Measurements from ENCODE around the gene CACNA1D.

CACNA1D gene

DNA sequence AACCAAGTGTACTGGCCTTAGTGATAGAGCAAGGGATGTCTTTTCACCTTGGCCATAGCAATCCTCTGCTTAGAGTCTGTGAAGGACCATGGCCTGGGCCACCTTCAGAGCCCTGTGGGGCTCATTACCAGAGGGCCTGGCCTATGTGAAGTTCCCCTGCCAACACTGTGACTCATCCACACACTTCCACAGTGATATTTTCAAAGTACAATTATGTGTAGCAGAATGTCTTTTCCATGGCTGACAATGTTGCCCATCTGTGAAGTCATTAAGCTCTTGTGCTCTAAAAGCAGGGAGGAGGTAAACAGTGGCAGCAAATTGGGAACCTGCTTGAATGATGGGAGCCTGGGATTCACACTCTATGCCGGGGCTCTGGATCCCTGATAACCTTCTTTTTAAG lies 12.2 kb upstream of the CACNA1D start:
- H3K36me3 ChIP-seq (ENCODE audit: insufficient read depth, low read length): no peaks in the 10 kb centered on the region
- H3K79me2 ChIP-seq (ENCODE audit: control insufficient read depth, insufficient read depth, low read length, unreplicated experiment): no peaks in the 10 kb centered on the region
- H3K27ac ChIP-seq (ENCODE audit: low read depth, low read length): no peak overlapping the region
- H3K27me3 ChIP-seq (ENCODE audit: insufficient read depth, low read length): peaks cover 20% of the 10 kb centered on the region
- no peak overlapping the region for H2AFZ ChIP-seq (ENCODE audit: low read length, unreplicated experiment)
- no peaks in the 10 kb centered on the region for H3K4me1 ChIP-seq (ENCODE audit: control insufficient read depth, insufficient read depth, low read length, unreplicated experiment)
- no peak overlapping the region for H3K4me3 ChIP-seq (ENCODE audit: low read depth, low read length)

DNA sequence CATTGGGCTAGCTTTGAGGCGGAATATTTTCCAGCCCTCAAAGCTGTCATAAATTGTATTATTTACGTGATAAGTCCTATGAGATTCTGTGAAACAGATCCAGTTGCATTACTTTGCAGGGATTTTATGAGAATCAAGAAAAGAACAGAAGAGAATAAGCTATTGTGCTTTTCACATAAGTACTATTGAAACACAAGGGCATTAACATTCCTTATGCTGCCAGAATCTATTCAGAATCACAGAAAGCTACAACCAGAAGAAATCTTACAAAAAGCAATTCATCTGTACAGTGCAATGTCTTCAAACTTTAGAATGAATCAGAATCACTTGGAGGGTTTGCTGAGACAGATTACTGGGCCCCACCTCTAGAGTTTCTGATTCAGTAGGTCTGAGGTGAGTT lies 10.6 kb upstream of the CACNA1D start:
- Histone ChIP-seq H3K27me3 (ENCODE audit: insufficient read depth, low read length) (peaks cover 30% of the 10 kb centered on the region), H3K4me3 (ENCODE audit: low read depth, low read length) (no peak overlapping the region), H2AFZ (ENCODE audit: low read length, unreplicated experiment) (no peak overlapping the region), H3K36me3 (ENCODE audit: insufficient read depth, low read length) (no peaks in the 10 kb centered on the region), H3K79me2 (ENCODE audit: control insufficient read depth, insufficient read depth, low read length, unreplicated experiment) (no peaks in the 10 kb centered on the region), H3K4me1 (ENCODE audit: control insufficient read depth, insufficient read depth, low read length, unreplicated experiment) (no peaks in the 10 kb centered on the region), H3K27ac (ENCODE audit: low read depth, low read length) (no peak overlapping the region)

DNA sequence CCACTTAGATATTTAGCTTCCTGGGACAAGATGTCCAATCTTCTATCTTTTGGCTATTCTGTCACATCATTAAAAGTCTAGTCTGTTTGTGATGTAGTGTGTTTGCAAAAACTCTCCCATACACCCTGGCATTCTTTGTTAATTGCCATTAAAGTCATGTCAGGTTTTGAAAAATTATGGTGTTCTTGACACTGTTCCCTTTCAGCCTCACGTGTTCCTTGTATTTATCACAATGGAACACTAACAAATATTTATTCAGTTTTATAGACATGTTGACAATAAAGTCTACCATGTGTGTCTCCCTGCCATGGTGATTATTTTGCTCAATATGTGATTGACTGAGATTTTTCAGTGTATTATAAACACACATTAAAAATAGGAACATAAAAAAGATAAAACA lies 9.4 kb upstream of the CACNA1D start:
- Histone ChIP-seq H3K4me3 (ENCODE audit: low read depth, low read length) (no peak overlapping the region), H3K79me2 (ENCODE audit: control insufficient read depth, insufficient read depth, low read length, unreplicated experiment) (no peaks in the 10 kb centered on the region), H3K4me1 (ENCODE audit: control insufficient read depth, insufficient read depth, low read length, unreplicated experiment) (no peaks in the 10 kb centered on the region), H3K27me3 (ENCODE audit: insufficient read depth, low read length) (peaks cover 32% of the 10 kb centered on the region), H3K36me3 (ENCODE audit: insufficient read depth, low read length) (no peaks in the 10 kb centered on the region), H2AFZ (ENCODE audit: low read length, unreplicated experiment) (no peak overlapping the region), H3K27ac (ENCODE audit: low read depth, low read length) (no peak overlapping the region)

DNA sequence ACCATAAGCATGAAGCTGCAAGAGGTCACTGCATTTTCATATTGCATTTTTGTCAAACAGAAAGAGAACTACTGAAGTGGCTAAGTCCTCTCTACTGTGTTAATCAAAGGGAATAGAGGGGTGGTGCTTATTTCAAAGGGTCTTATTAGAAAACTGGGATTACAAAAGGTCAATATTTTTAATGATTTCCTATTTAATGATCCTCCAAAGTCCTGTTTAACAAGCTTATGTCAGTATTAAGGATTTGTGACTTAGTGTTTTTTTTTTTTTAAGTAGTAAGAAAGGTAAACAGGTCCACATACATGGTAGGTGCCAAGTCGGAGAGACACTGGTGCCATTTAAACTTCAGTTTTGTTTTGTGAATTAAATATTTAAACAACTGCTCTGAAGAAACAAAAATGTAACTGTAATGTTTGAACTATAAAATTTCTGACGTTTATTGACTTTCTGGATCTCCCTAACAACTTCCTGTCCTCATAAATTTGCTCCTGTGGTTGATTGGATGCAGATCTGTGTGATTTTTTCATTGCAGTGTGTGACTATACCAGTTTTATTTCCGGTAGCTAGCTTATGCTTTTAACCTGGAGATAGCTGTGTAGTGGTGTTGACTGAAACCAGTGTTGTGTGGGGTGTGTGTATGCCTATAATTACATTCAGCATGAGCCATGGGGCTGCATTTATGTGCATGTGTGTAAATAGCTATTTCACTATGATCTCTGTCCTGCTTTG lies 8.6 kb upstream of the CACNA1D start:
- H3K4me3 ChIP-seq (ENCODE audit: low read depth, low read length): no peak overlapping the region
- no peaks in the 10 kb centered on the region for H3K4me1 ChIP-seq (ENCODE audit: control insufficient read depth, insufficient read depth, low read length, unreplicated experiment)
- H2AFZ ChIP-seq (ENCODE audit: low read length, unreplicated experiment): no peak overlapping the region

DNA sequence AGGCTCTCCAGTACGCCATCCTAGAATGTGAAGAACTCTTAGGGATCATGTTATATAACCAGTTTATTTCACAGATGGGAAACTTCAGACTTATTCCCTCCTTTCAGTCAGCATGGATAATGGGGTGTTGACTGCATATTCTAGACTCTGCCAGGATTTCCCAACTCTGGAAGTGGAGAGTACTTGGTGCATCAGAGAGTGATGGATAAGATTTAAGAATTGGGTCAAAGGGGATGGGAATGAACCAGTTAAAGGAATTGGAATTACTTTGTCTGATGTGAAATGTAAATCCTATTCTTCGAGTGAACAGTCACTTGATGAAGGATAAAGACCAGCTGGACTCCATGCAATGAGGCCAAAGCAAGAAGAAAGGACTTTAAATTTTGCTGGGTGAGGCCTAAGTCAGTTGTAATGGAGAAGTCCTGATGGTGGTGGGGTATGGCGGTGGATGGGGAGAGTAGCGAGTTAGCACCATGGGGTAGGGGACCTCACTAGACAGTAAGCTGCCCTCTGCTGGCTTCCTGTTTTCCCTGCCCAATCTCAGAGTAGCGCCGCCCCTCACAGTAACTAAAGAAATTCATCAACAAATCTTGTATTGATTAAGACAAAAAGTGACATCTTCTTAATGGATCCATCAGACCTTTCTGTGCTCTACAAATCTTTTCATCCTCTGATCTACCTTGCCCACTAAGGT lies 7.3 kb upstream of the CACNA1D start:
- H3K27me3 ChIP-seq (ENCODE audit: insufficient read depth, low read length): peaks cover 48% of the 10 kb centered on the region

More for the DNA sequence above, 8.6 kb upstream of the CACNA1D start:
- Histone ChIP-seq H3K27ac (ENCODE audit: low read depth, low read length) (no peak overlapping the region), H3K79me2 (ENCODE audit: control insufficient read depth, insufficient read depth, low read length, unreplicated experiment) (no peaks in the 10 kb centered on the region), H3K27me3 (ENCODE audit: insufficient read depth, low read length) (peaks cover 38% of the 10 kb centered on the region), H3K36me3 (ENCODE audit: insufficient read depth, low read length) (no peaks in the 10 kb centered on the region)

DNA sequence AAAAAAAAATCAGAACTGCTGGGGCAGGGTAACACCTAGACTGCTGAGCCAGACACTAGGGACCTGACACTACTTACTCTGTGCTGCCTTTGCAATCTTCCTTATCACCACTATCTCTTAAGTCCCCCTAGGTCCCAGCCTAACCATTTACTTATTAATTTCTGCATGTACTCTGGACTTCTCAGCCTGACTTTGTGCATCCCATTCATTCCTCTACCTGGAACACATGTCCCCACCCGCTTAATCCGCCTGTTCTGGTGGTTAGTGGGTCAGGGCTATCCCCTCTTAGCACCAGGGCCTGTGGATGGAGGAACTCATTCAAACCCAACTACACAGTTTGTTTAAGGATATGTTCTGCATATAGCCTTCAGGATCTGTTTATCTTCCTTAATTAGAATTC lies 5.0 kb upstream of the CACNA1D start:
- Histone ChIP-seq H2AFZ (ENCODE audit: low read length, unreplicated experiment) (no peak overlapping the region), H3K36me3 (ENCODE audit: insufficient read depth, low read length) (no peaks in the 10 kb centered on the region), H3K4me3 (ENCODE audit: low read depth, low read length) (no peak overlapping the region), H3K27ac (ENCODE audit: low read depth, low read length) (no peak overlapping the region), H3K27me3 (ENCODE audit: insufficient read depth, low read length) (peaks cover 63% of the 10 kb centered on the region), H3K79me2 (ENCODE audit: control insufficient read depth, insufficient read depth, low read length, unreplicated experiment) (no peaks in the 10 kb centered on the region), H3K4me1 (ENCODE audit: control insufficient read depth, insufficient read depth, low read length, unreplicated experiment) (no peaks in the 10 kb centered on the region)

More for the DNA sequence above, 7.3 kb upstream of the CACNA1D start:
- Histone ChIP-seq H3K4me1 (ENCODE audit: control insufficient read depth, insufficient read depth, low read length, unreplicated experiment) (no peaks in the 10 kb centered on the region), H3K36me3 (ENCODE audit: insufficient read depth, low read length) (no peaks in the 10 kb centered on the region), H2AFZ (ENCODE audit: low read length, unreplicated experiment) (no peak overlapping the region), H3K79me2 (ENCODE audit: control insufficient read depth, insufficient read depth, low read length, unreplicated experiment) (no peaks in the 10 kb centered on the region), H3K27ac (ENCODE audit: low read depth, low read length) (no peak overlapping the region), H3K4me3 (ENCODE audit: low read depth, low read length) (no peak overlapping the region)

DNA sequence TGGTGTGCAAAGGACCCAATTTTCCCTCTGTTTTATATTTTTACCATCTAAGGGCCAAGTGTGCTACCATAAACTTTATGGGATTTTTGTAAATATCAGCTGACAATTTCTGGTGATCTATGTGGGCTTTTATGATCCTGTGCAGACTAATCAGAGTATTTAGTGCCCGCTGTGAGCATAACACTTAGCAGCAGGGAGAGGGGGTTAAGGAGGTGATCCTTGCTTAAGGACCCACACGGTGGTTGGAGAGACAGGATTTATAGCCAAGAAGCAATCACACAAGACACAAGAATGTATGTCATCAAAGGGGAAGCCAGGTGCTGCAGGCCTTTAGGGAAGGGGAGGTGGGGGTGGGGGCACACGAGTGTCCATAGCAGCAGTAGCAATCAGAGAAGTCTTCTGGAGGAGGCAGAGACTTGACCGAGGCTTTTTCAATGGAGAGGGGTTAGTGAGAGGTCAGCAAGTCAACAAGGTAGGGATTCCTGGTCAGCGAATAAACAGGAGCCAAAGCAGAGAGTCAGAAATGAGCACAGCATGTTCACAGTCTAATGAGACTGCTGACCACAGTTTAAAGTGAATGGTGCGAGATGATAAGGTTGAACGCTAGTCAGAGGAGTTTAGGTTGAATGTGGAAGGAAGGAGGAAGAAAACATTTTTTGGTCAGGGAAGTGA lies 4.5 kb upstream of the CACNA1D start:
- H3K36me3 ChIP-seq (ENCODE audit: insufficient read depth, low read length): no peaks in the 10 kb centered on the region
- H3K4me3 ChIP-seq (ENCODE audit: low read depth, low read length): no peak overlapping the region
- H3K27ac ChIP-seq (ENCODE audit: low read depth, low read length): no peak overlapping the region
- H3K79me2 ChIP-seq (ENCODE audit: control insufficient read depth, insufficient read depth, low read length, unreplicated experiment): no peaks in the 10 kb centered on the region
- no peak overlapping the region for H2AFZ ChIP-seq (ENCODE audit: low read length, unreplicated experiment)
- H3K4me1 ChIP-seq (ENCODE audit: control insufficient read depth, insufficient read depth, low read length, unreplicated experiment): no peaks in the 10 kb centered on the region
- peaks cover 62% of the 10 kb centered on the region for H3K27me3 ChIP-seq (ENCODE audit: insufficient read depth, low read length)

DNA sequence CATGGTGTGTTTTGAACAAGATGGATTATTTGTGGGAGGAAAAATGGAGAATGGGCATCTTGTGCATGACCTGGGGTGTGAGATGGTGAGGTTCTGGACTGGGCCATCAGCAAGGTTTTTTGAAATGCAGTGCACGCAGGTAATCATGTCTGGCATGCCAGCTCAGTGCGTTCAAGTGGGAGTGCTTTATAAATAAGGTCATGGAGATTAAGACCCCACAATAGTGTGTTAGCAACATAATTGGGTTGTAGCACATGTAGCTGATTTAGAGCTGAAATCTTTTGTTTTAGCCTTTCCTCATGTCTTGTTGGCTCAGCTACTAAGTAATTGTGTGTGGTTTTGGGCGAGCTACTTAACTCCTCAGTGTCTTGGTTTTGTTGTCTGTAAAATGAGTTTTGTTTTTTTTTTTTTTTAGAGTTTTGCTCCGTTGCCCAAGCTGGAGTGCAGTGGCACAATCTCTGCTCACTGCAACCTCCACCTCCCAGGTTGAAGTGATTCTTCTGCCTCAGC lies 3.9 kb upstream of the CACNA1D start:
- Histone ChIP-seq H3K36me3 (ENCODE audit: insufficient read depth, low read length) (no peaks in the 10 kb centered on the region), H3K4me3 (ENCODE audit: low read depth, low read length) (no peak overlapping the region), H3K27me3 (ENCODE audit: insufficient read depth, low read length) (peaks cover 63% of the 10 kb centered on the region), H2AFZ (ENCODE audit: low read length, unreplicated experiment) (no peak overlapping the region), H3K4me1 (ENCODE audit: control insufficient read depth, insufficient read depth, low read length, unreplicated experiment) (peaks cover 2% of the 10 kb centered on the region), H3K79me2 (ENCODE audit: control insufficient read depth, insufficient read depth, low read length, unreplicated experiment) (no peaks in the 10 kb centered on the region), H3K27ac (ENCODE audit: low read depth, low read length) (no peak overlapping the region)

DNA sequence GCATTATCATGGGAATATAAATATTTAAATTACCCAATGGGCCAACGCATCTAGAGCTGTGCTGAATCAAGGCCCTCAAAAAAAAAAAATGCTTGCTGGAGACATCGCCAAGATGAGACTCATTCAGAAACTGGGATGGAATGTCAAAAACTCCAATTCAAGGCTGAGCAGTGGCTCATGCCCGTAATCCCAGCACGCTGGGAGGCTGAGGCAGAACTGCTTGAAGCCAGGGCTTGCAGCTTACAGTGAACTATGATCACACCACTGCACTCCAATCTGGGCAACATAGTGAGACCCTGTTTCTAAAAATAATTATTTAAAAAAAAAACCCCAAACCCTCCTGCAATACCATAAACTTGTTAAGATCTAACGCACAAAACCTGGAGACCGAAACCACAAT lies 3.1 kb upstream of the CACNA1D start:
- Histone ChIP-seq H2AFZ (ENCODE audit: low read length, unreplicated experiment) (no peak overlapping the region), H3K27me3 (ENCODE audit: insufficient read depth, low read length) (peaks cover 71% of the 10 kb centered on the region), H3K36me3 (ENCODE audit: insufficient read depth, low read length) (no peaks in the 10 kb centered on the region), H3K27ac (ENCODE audit: low read depth, low read length) (no peak overlapping the region), H3K4me3 (ENCODE audit: low read depth, low read length) (no peak overlapping the region), H3K4me1 (ENCODE audit: control insufficient read depth, insufficient read depth, low read length, unreplicated experiment) (peaks cover 2% of the 10 kb centered on the region), H3K79me2 (ENCODE audit: control insufficient read depth, insufficient read depth, low read length, unreplicated experiment) (no peaks in the 10 kb centered on the region)

DNA sequence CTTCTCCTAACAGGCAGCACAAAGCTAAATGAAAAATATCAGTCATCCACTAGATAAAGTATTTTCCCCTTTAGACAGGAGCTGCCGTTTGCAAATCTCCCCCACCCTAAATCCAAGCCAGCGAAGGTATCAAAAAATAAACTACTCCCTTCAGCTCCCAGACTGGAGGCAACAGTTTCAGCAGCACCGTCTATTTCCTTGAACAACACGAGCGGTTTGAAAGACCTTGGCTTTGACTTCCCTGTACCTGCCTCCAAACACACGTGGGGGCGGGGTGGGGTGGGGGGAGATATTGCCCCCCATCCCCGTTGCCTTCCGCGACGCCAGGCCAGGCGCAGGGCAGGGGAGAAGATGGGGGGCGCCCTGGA lies 832 bp upstream of the CACNA1D start:
- H2AFZ ChIP-seq (ENCODE audit: low read length, unreplicated experiment): no peak overlapping the region
- no peak overlapping the region for H3K27ac ChIP-seq (ENCODE audit: low read depth, low read length)
- H3K79me2 ChIP-seq (ENCODE audit: control insufficient read depth, insufficient read depth, low read length, unreplicated experiment): no peaks in the 10 kb centered on the region
- no peaks in the 10 kb centered on the region for H3K36me3 ChIP-seq (ENCODE audit: insufficient read depth, low read length)
- H3K27me3 ChIP-seq (ENCODE audit: insufficient read depth, low read length): peaks cover 77% of the 10 kb centered on the region
- H3K4me1 ChIP-seq (ENCODE audit: control insufficient read depth, insufficient read depth, low read length, unreplicated experiment): peaks cover 2% of the 10 kb centered on the region
- H3K4me3 ChIP-seq (ENCODE audit: low read depth, low read length): no peak overlapping the region

All from ACC112 (cell line).